ENCODE results near the gene MBD6.

DNA sequence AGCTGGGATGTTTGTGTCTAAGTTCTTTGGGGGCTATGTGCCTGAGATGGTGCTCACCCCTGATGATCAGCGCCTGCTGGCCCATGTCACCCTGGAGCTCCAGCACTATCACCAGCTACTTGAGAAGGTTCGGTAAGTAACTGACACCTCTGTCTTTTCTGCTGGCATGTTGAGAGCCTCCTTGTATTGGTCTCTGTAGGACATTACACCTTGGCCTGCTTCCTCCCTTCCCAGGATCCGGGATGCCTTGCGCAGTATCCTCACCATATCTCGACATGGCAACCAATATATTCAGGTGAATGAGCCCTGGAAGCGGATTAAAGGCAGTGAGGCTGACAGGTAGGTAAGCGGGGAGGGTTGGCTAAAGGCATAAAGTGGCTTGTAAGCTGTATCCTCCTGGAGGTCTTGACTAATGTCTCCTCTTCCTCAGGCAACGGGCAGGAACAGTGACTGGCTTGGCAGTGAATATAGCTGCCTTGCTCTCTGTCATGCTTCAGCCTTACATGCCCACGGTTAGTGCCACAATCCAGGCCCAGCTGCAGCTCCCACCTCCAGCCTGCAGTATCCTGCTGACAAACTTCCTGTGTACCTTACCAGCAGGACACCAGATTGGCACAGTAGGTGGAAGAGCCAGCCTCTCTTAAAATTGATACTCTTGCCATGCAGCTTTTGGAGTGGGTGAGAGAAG, 7.8 kb upstream of the MBD6 start:
- TF ChIP-seq POLR2A (IDR thresholded peaks at IDR 0.05; ENCODE audit: low read length) (peak; percentile 9), GATA1 (IDR thresholded peaks at IDR 0.05; ENCODE audit: low read depth, low read length) (no peak)
